Loucy (cell line): ENCODE results near the gene TMEM201.

Experiments used
- H2AFZ ChIP-seq: fragments of 200-600 bp; sonication (generic); 2 replicates; pipeline ENCODE4 v1.6.0; 2016; ENCODE audit warnings: antibody characterized with exemption, mild to moderate bottlenecking, low read length, moderate library complexity
- H3F3A ChIP-seq: fragments of 200-600 bp; 2 replicates; pipeline ENCODE4 v1.6.0; 2016; ENCODE audit warnings: antibody characterized with exemption, low read depth, mild to moderate bottlenecking
- H3K27me3 ChIP-seq: fragments of 200-600 bp; sonication (generic); 2 replicates; pipeline ENCODE4 v1.6.1; 2014; ENCODE audit warnings: low read length, mild to moderate bottlenecking; ENCODE audit not compliant: insufficient read depth, poor library complexity, severe bottlenecking
- H3K36me3 ChIP-seq: fragments of 200-600 bp; sonication (generic); 2 replicates; pipeline ENCODE4 v1.6.1; 2016; ENCODE audit warnings: low read length; ENCODE audit not compliant: insufficient read depth
- H3K4me1 ChIP-seq: fragments of 200-600 bp; sonication (generic); 2 replicates; pipeline ENCODE4 v1.5.1; 2014; ENCODE audit warnings: low read length, mild to moderate bottlenecking; ENCODE audit not compliant: insufficient read depth, poor library complexity, severe bottlenecking
- H3K4me2 ChIP-seq: fragments of 200-600 bp; sonication (generic); 2 replicates; pipeline ENCODE4 v1.6.0; 2014; ENCODE audit warnings: antibody characterized with exemption, low read length, low read depth, mild to moderate bottlenecking; ENCODE audit not compliant: poor library complexity, severe bottlenecking
- H3K4me3 ChIP-seq: fragments of 200-600 bp; sonication (generic); 2 replicates; pipeline ENCODE4 v1.5.1; 2014; ENCODE audit warnings: low read length, mild to moderate bottlenecking, mixed read lengths; ENCODE audit not compliant: poor library complexity, severe bottlenecking
- H3K79me2 ChIP-seq: fragments of 200-600 bp; sonication (generic); 2 replicates; pipeline ENCODE4 v1.6.1; 2014; ENCODE audit warnings: low read length; ENCODE audit not compliant: insufficient read depth
- H3K9ac ChIP-seq: fragments of 200-600 bp; sonication (generic); 2 replicates; pipeline ENCODE4 v1.6.0; 2014; ENCODE audit warnings: mild to moderate bottlenecking, low read depth, low read length, moderate library complexity; ENCODE audit not compliant: poor library complexity, severe bottlenecking
- H3K9me2 ChIP-seq: fragments of 200-600 bp; sonication (generic); replicated peaks from 2 replicates; pipeline ENCODE4 v1.6.1; 2016; ENCODE audit warnings: low read depth, low read length, mixed read lengths
- H3K9me3 ChIP-seq: fragments of 200-600 bp; sonication (generic); 2 replicates; pipeline ENCODE4 v1.6.1; 2014; ENCODE audit warnings: mild to moderate bottlenecking, antibody characterized with exemption, low read length, low read depth; ENCODE audit not compliant: insufficient read depth
- H4K20me1 ChIP-seq: fragments of 200-600 bp; sonication (generic); 2 replicates; pipeline ENCODE4 v1.6.0; 2014; ENCODE audit warnings: antibody characterized with exemption, low read length, mild to moderate bottlenecking; ENCODE audit not compliant: insufficient read depth, poor library complexity, severe bottlenecking
- CTCF ChIP-seq: fragments of 200-600 bp; sonication (generic); conservative IDR thresholded peaks from 2 replicates; pipeline ENCODE4 v1.5.1; 2014; ENCODE audit warnings: mild to moderate bottlenecking, antibody characterized with exemption, low read length
- EZH2phosphoT487 ChIP-seq: fragments of 200-600 bp; IDR thresholded peaks from 2 replicates; pipeline ENCODE4 v1.6.1; 2018; ENCODE audit warnings: antibody characterized with exemption, mild to moderate bottlenecking, moderate library complexity, borderline replicate concordance

TMEM201 gene

GRCh38 chr1:9648171-9648570 is 59.5 kb downstream of the TMEM201 start:
- no peaks in the 10 kb centered on the region for H3K36me3 ChIP-seq
- no peak overlapping the region for H2AFZ ChIP-seq
- no peaks in the 10 kb centered on the region for H3K9me3 ChIP-seq
- no peak overlapping the region for H3K4me3 ChIP-seq
- H3K4me1 ChIP-seq: peaks cover 12% of the 10 kb centered on the region
- H3F3A ChIP-seq: no peaks in the 10 kb centered on the region
- H3K4me2 ChIP-seq: no peak overlapping the region
- peaks cover 23% of the 10 kb centered on the region for H3K27me3 ChIP-seq
- no peaks in the 10 kb centered on the region for H3K9me2 ChIP-seq
- no peak overlapping the region for H3K9ac ChIP-seq
- TF ChIP-seq CTCF (no peak), EZH2phosphoT487 (no peak)
- H4K20me1 ChIP-seq: no peaks in the 10 kb centered on the region
- no peaks in the 10 kb centered on the region for H3K79me2 ChIP-seq

GRCh38 chr1:9649769-9650168 is 61.1 kb downstream of the TMEM201 start:
- peaks cover 12% of the 10 kb centered on the region for H3K4me1 ChIP-seq
- no peaks in the 10 kb centered on the region for H3K9me2 ChIP-seq
- H3K79me2 ChIP-seq: no peaks in the 10 kb centered on the region
- H3F3A ChIP-seq: no peaks in the 10 kb centered on the region
- H3K36me3 ChIP-seq: no peaks in the 10 kb centered on the region
- no peaks in the 10 kb centered on the region for H4K20me1 ChIP-seq
- no peak overlapping the region for H3K4me3 ChIP-seq
- no peak overlapping the region for H3K4me2 ChIP-seq
- H3K9me3 ChIP-seq: no peaks in the 10 kb centered on the region
- TF ChIP-seq CTCF: no peak
- no peak for TF ChIP-seq EZH2phosphoT487
- peaks cover 23% of the 10 kb centered on the region for H3K27me3 ChIP-seq
- no peak overlapping the region for H2AFZ ChIP-seq
- H3K9ac ChIP-seq: no peak overlapping the region

GRCh38 chr1:9651220-9651564 is 62.5 kb downstream of the TMEM201 start:
- H3K9ac ChIP-seq: no peak overlapping the region
- no peaks in the 10 kb centered on the region for H3F3A ChIP-seq
- TF ChIP-seq CTCF (no peak), EZH2phosphoT487 (no peak)
- H4K20me1 ChIP-seq: no peaks in the 10 kb centered on the region
- peaks cover 12% of the 10 kb centered on the region for H3K4me1 ChIP-seq
- peak overlapping the region; percentile 66 for H3K4me3 ChIP-seq
- H3K36me3 ChIP-seq: no peaks in the 10 kb centered on the region
- no peaks in the 10 kb centered on the region for H3K9me2 ChIP-seq
- peaks cover 23% of the 10 kb centered on the region for H3K27me3 ChIP-seq
- peak overlapping the region; percentile 17; the same call in 1 of the 2 replicates for H2AFZ ChIP-seq
- no peaks in the 10 kb centered on the region for H3K79me2 ChIP-seq
- no peaks in the 10 kb centered on the region for H3K9me3 ChIP-seq
- H3K4me2 ChIP-seq: peak overlapping the region; percentile 71
